IMR-90 (cell line): ENCODE measurements around the gene DENND1A. TPM values are rescaled to one million over a fixed set of nuclear protein-coding genes. Genes with fewer than 3 reads are reported as not detected.

Experiments used
- ATAC-seq: fragments of 200-7000 bp; cut with Tn5 transposase; 2 replicates; pipeline ENCODE4 v1.9.1; 2020; ENCODE audit warnings: low read depth, mild to moderate bottlenecking, moderate library complexity
- BruUV-seq: library from RNA; stranded (reverse); fragments of 400-500 nt; replicated peaks from 2 replicates; lab custom pipeline; 2021; lab: Mats Ljungman, UMichigan
- CTCF ChIA-PET: fragments of 300-600 bp; formaldehyde crosslinking; extraction: SDS; loops from one replicate; lab custom pipeline; 2021; ENCODE audit warnings: antibody characterized with exemption; lab: Yijun Ruan, JAX
- POLR2A ChIA-PET: fragments of 300-600 bp; sonication (Branson Sonifier 250); formaldehyde crosslinking; loops from one replicate; lab custom pipeline; 2022; ENCODE audit warnings: antibody characterized with exemption; ENCODE audit not compliant: unreplicated experiment; lab: Charles Lee
- DNase-seq: peaks from one replicate; pipeline ENCODE4 v3.0.0; 2013
- H2AFZ ChIP-seq: replicated peaks from 2 replicates; pipeline ENCODE3; 2013; ENCODE audit warnings: low read length, mild to moderate bottlenecking; ENCODE audit not compliant: poor library complexity
- H2AK5ac ChIP-seq: 2 replicates; pipeline ENCODE4 v1.6.1; 2013; ENCODE audit warnings: low read depth, low read length, inconsistent platforms
- H2AK9ac ChIP-seq: replicated peaks from 2 replicates; pipeline ENCODE3; 2013; ENCODE audit warnings: mild to moderate bottlenecking, low read depth, low read length, moderate library complexity; ENCODE audit not compliant: poor library complexity
- H2BK120ac ChIP-seq: 2 replicates; pipeline ENCODE4 v1.6.1; 2013; ENCODE audit warnings: low read depth, low read length, inconsistent platforms
- H2BK15ac ChIP-seq: 3 replicates; pipeline ENCODE4 v1.6.1; 2013; ENCODE audit warnings: low read depth, low read length, inconsistent platforms
- H2BK20ac ChIP-seq: 2 replicates; pipeline ENCODE4 v1.6.1; 2013; ENCODE audit warnings: low read depth, mild to moderate bottlenecking, inconsistent platforms, low read length, moderate library complexity
- H2BK5ac ChIP-seq: 2 replicates; pipeline ENCODE4 v1.6.1; 2013; ENCODE audit warnings: mild to moderate bottlenecking, low read depth, low read length, inconsistent platforms; ENCODE audit not compliant: poor library complexity, severe bottlenecking
- H3K14ac ChIP-seq: replicated peaks from 2 replicates; pipeline ENCODE4 v1.6.1; 2013; ENCODE audit warnings: low read depth, low read length, inconsistent platforms
- H3K18ac ChIP-seq: 2 replicates; pipeline ENCODE4 v1.6.1; 2013; ENCODE audit warnings: low read depth, low read length, control low read depth
- H3K23ac ChIP-seq: 2 replicates; pipeline ENCODE4 v1.6.1; 2013; ENCODE audit warnings: low read depth, low read length, inconsistent platforms
- H3K27ac ChIP-seq: 2 replicates; pipeline ENCODE4 v1.5.1; 2013; ENCODE audit warnings: mild to moderate bottlenecking, control low read depth, low read length; ENCODE audit not compliant: insufficient read depth
- H3K27me3 ChIP-seq: 2 replicates; pipeline ENCODE4 v1.6.1; 2013; ENCODE audit warnings: low read length; ENCODE audit not compliant: control insufficient read depth, insufficient read depth
- H3K36me3 ChIP-seq: 2 replicates; pipeline ENCODE4 v1.6.1; 2013; ENCODE audit warnings: low read length, mixed read lengths; ENCODE audit not compliant: control insufficient read depth, insufficient read depth
- H3K4ac ChIP-seq: 2 replicates; pipeline ENCODE4 v1.6.1; 2013; ENCODE audit warnings: low read depth, low read length, inconsistent platforms
- H3K4me1 ChIP-seq: 2 replicates; pipeline ENCODE4 v1.6.1; 2013; ENCODE audit warnings: low read length, mixed read lengths; ENCODE audit not compliant: control insufficient read depth, insufficient read depth
- H3K4me2 ChIP-seq: 2 replicates; pipeline ENCODE4 v1.6.1; 2013; ENCODE audit warnings: low read depth, mild to moderate bottlenecking, control low read depth, low read length, moderate library complexity
- H3K4me3 ChIP-seq: 2 replicates; pipeline ENCODE4 v1.5.1; 2013; ENCODE audit warnings: low read depth, mild to moderate bottlenecking, control low read depth, low read length, moderate library complexity; ENCODE audit not compliant: insufficient read depth
- H3K56ac ChIP-seq: 2 replicates; pipeline ENCODE4 v1.6.1; 2013; ENCODE audit warnings: low read length, inconsistent platforms; ENCODE audit not compliant: insufficient read depth; ENCODE audit errors: extremely low read depth
- H3K79me1 ChIP-seq, 2 experiments: 2 replicates each; pipeline ENCODE4 v1.6.1; 2013; ENCODE audit warnings: low read length in 2 of 2, inconsistent platforms in 1 of 2, low read depth in 1 of 2
- H3K9ac ChIP-seq: 2 replicates; pipeline ENCODE4 v1.6.1; 2013; ENCODE audit warnings: low read depth, low read length, control low read depth
- H3K9me1 ChIP-seq: 2 replicates; pipeline ENCODE4 v1.6.1; 2013; ENCODE audit warnings: low read length, inconsistent platforms; ENCODE audit not compliant: insufficient read depth
- H3K9me3 ChIP-seq: 2 replicates; pipeline ENCODE4 v1.6.1; 2013; ENCODE audit warnings: low read length; ENCODE audit not compliant: control insufficient read depth, insufficient read depth
- H4K20me1 ChIP-seq: 2 replicates; pipeline ENCODE4 v1.6.1; 2013; ENCODE audit warnings: low read length, inconsistent platforms; ENCODE audit not compliant: insufficient read depth
- H4K5ac ChIP-seq: 2 replicates; pipeline ENCODE4 v1.6.1; 2013; ENCODE audit warnings: mild to moderate bottlenecking, low read depth, low read length, control low read depth
- H4K8ac ChIP-seq, 2 experiments: 2 replicates each; pipeline ENCODE4 v1.6.1; 2013; ENCODE audit warnings: low read depth in 2 of 2, low read length in 2 of 2, control low read depth in 1 of 2, inconsistent platforms in 1 of 2
- H4K91ac ChIP-seq: 2 replicates; pipeline ENCODE4 v1.6.1; 2013; ENCODE audit warnings: low read depth, low read length, inconsistent platforms; ENCODE audit not compliant: insufficient read depth
- CHD1 ChIP-seq: IDR thresholded peaks from 2 replicates; pipeline ENCODE4 v1.6.1; 2012; ENCODE audit warnings: low read depth, low read length, improper control_type of control experiment
- MAZ ChIP-seq: IDR thresholded peaks from 2 replicates; pipeline ENCODE4 v1.6.1; 2012; ENCODE audit warnings: low read depth, mild to moderate bottlenecking, low read length, improper control_type of control experiment, moderate library complexity, borderline replicate concordance
- MXI1 ChIP-seq: IDR thresholded peaks from 2 replicates; pipeline ENCODE4 v1.6.1; 2012; ENCODE audit warnings: low read depth, mild to moderate bottlenecking, low read length, moderate library complexity, borderline replicate concordance
- WGBS, 2 experiments: methylation state at CpG; one replicate each; pipeline versions ENCODE4 v1.1.5 to v1.1.7; 2013; ENCODE audit warnings: missing lambda C conversion rate in 2 of 2; ENCODE audit not compliant: insufficient read length in 1 of 2; ENCODE audit errors: extremely low coverage in 2 of 2; 5-methylcytosine and 5-hydroxymethylcytosine counted together
- dilution Hi-C: fragments of 300-500 bp; cut with HindIII; formaldehyde crosslinking; loops from one replicate; pipeline ENCODE4 v1.14.3; 2018; ENCODE audit warnings: low sequenced_read_pairs; ENCODE audit not compliant: unreplicated experiment
- in situ Hi-C: fragments of 300-500 bp; cut with MboI; formaldehyde crosslinking; loops from 3 replicates; pipeline ENCODE4 v1.14.3; 2019; ENCODE audit warnings: low sequenced_read_pairs, inconsistent platforms, mixed read lengths
- intact Hi-C: fragments of 100-400 bp; cut with micrococcal nuclease; formaldehyde crosslinking; loops from 2 replicates; pipeline ENCODE4 v1.10.0; 2022
- polyA plus RNA-seq, 3 experiments: library from polyadenylated mRNA; depleted of rRNA; stranded (reverse); fragments of >200 nt; gene quantifications; 2 replicates each; pipeline ENCODE4 v1.2.3, GENCODE V29; 2012; ENCODE audit warnings: low replicate concordance in 1 of 3
- total RNA-seq: library from RNA; depleted of rRNA; stranded (reverse); fragments of >200 nt; gene quantifications from 2 replicates; pipeline ENCODE4 v1.2.3, GENCODE V29; 2012

Gene DENND1A
- total and polyA plus RNA-seq, 2 of the 4 experiments (the other 2 are of a cell fraction) = 21.4 to 27.6 TPM

- TF ChIP-seq MAZ (no peak), CHD1 (no peak), MXI1 (no peak)
Measured at GRCh38 chr9:123382653-123383511, 547.0 kb downstream of the DENND1A start.

More at GRCh38 chr9:123382653-123383511, 547.0 kb downstream of the DENND1A start:
- Histone ChIP-seq H4K5ac (no peak overlapping the region), H3K36me3 (no peaks in the 10 kb centered on the region; the same call in 1 of the 2 replicates), H3K27ac (no peak overlapping the region), H3K4ac (no peak overlapping the region), H4K91ac (no peak overlapping the region), H3K9me3 (no peaks in the 10 kb centered on the region), H2AK5ac (no peak overlapping the region), H4K20me1 (no peaks in the 10 kb centered on the region), H3K4me2 (no peak overlapping the region), H3K18ac (no peak overlapping the region), H3K4me1 (no peaks in the 10 kb centered on the region), H2BK20ac (no peak overlapping the region), H3K23ac (no peak overlapping the region), H2AK9ac (no peak overlapping the region), H3K4me3 (no peak overlapping the region), H2AFZ (no peak overlapping the region), H3K14ac (no peak overlapping the region), H2BK5ac (no peak overlapping the region), H3K79me1 (no peaks in the 10 kb centered on the region), H3K56ac (no peak overlapping the region), H3K9me1 (no peaks in the 10 kb centered on the region), H3K27me3 (peaks cover 4% of the 10 kb centered on the region; the same call in 1 of the 2 replicates), H2BK15ac (no peak overlapping the region), H2BK120ac (no peak overlapping the region), H4K8ac (no peak overlapping the region), H3K9ac (no peak overlapping the region)
- dilution Hi-C loops (no loop called here), intact Hi-C loops (no loop called here), in situ Hi-C loops (no loop called here)
- BruUV-seq = no TSS peak
- DNase-seq (no peak), ATAC-seq (no peak)
- CTCF ChIA-PET = no interaction called here
- WGBS, 2 experiments = 90% methylated on average over 4 of the region's 27 CpGs; no CpG with 5 or more reads in 1 of the 2 experiments
- POLR2A ChIA-PET = no interaction called here
